ENCODE data around the gene LMNTD1. TPM values are rescaled to one million over a fixed set of nuclear protein-coding genes. Genes with fewer than 3 reads are reported as not detected.

LMNTD1 gene
- total RNA-seq, 1 experiment from 2014 or later = not detected

GRCh38 chr12:25592725-25593495 is 39.8 kb upstream of the LMNTD1 start (continued):
- no peak for TF ChIP-seq MLX (CRISPR knock-in tag; IDR thresholded peaks at IDR 0.05)
- no peak for TF ChIP-seq AFF4 (CRISPR knock-in tag; IDR thresholded peaks at IDR 0.05; ENCODE audit: borderline replicate concordance)
- no peak for TF ChIP-seq EMX1 (CRISPR knock-in tag; IDR thresholded peaks at IDR 0.05)
- no peak for TF ChIP-seq FOXP4 (CRISPR knock-in tag; IDR thresholded peaks at IDR 0.05)
- TF ChIP-seq CREB1 (CRISPR knock-in tag; IDR thresholded peaks at IDR 0.05) = no peak
- no peak for TF ChIP-seq E2F5 (CRISPR knock-in tag; IDR thresholded peaks at IDR 0.05)
- no peak for TF ChIP-seq TCF7 (CRISPR knock-in tag; IDR thresholded peaks at IDR 0.05; ENCODE audit: low read depth)
- TF ChIP-seq ATF6 (CRISPR knock-in tag; IDR thresholded peaks at IDR 0.05) = no peak
- TF ChIP-seq ZNF121 (CRISPR knock-in tag; IDR thresholded peaks at IDR 0.05) = no peak
- TF ChIP-seq TEAD4 (CRISPR knock-in tag; IDR thresholded peaks at IDR 0.05) = no peak

- POLR2A ChIA-PET = interaction anchor here (0.7 kb wide), 1 partner anchor 308 kb away, joined by 6 read pairs; no protein-coding TSS in a partner anchor
- Mint-ChIP-seq H3K9me3 (peaks cover 37% of the 10 kb centered on the region), H3K4me3 (no peak overlapping the region), H3K36me3 (no peaks in the 10 kb centered on the region), H3K27ac (no peak overlapping the region), H3K27me3 (ENCODE audit: low read depth) (no peaks in the 10 kb centered on the region; the same call in 1 of the 2 replicates), H3K4me1 (peaks cover 5% of the 10 kb centered on the region; the same call in 1 of the 2 replicates)
- DNase-seq (ENCODE audit: low spot score) (peak; percentile 35), ATAC-seq (peak; percentile 94)
- TF ChIP-seq ESRRA (CRISPR knock-in tag; IDR thresholded peaks at IDR 0.05; ENCODE audit: borderline replicate concordance) (no peak), JAZF1 (CRISPR knock-in tag; IDR thresholded peaks at IDR 0.05) (no peak), FOXP4 (CRISPR knock-in tag; IDR thresholded peaks at IDR 0.05) (no peak), TEAD4 (CRISPR knock-in tag; IDR thresholded peaks at IDR 0.05) (no peak), NR3C1 (CRISPR knock-in tag; conservative IDR thresholded peaks at IDR 0.05; ENCODE audit: low read depth) (no peak)
- CTCF ChIA-PET = interaction anchor here (1.1 kb wide), 1 partner anchor 235 kb away, joined by 3 read pairs; no protein-coding TSS in a partner anchor
Observed at GRCh38 chr12:25591144-25591543, 38.1 kb upstream of the LMNTD1 start.

All from WTC11 (cell line).